HEK293T (cell line): ENCODE measurements around the gene TAGLN2.

ENCODE experiments used
- BHLHE40 ChIP-seq: fragments of 450-650 bp; IDR thresholded peaks from 2 replicates; pipeline ENCODE4 v1.6.1; 2016; ENCODE audit warnings: mild to moderate bottlenecking, moderate library complexity, borderline replicate concordance
- CTBP1 ChIP-seq: fragments of 450-650 bp; IDR thresholded peaks from 2 replicates; pipeline ENCODE4 v1.6.1; 2016; ENCODE audit warnings: borderline replicate concordance
- ELF4 ChIP-seq: fragments of 450-650 bp; IDR thresholded peaks from 2 replicates; pipeline ENCODE4 v1.6.1; 2017; ENCODE audit warnings: antibody characterized with exemption
- FOXA1 ChIP-seq: fragments of 450-650 bp; IDR thresholded peaks from 2 replicates; pipeline ENCODE4 v1.6.1; 2016; ENCODE audit warnings: mild to moderate bottlenecking
- FOXK2 ChIP-seq: fragments of 450-650 bp; IDR thresholded peaks from 2 replicates; pipeline ENCODE4 v1.6.1; 2016; ENCODE audit warnings: mild to moderate bottlenecking
- FOXM1 ChIP-seq: fragments of 450-650 bp; IDR thresholded peaks from 2 replicates; pipeline ENCODE4 v1.6.1; 2017; ENCODE audit warnings: mild to moderate bottlenecking, borderline replicate concordance
- NFRKB ChIP-seq: fragments of 450-650 bp; IDR thresholded peaks from 2 replicates; pipeline ENCODE4 v1.6.1; 2016; ENCODE audit warnings: mild to moderate bottlenecking, moderate library complexity
- SP1 ChIP-seq: fragments of 450-650 bp; IDR thresholded peaks from 2 replicates; pipeline ENCODE4 v1.6.1; 2017
- SUZ12 ChIP-seq: fragments of 450-650 bp; IDR thresholded peaks from 2 replicates; pipeline ENCODE4 v1.6.1; 2016; ENCODE audit warnings: mild to moderate bottlenecking
- TARDBP ChIP-seq: fragments of 450-650 bp; IDR thresholded peaks from 2 replicates; pipeline ENCODE4 v1.6.1; 2016
- ZNF384 ChIP-seq: fragments of 450-650 bp; IDR thresholded peaks from 2 replicates; pipeline ENCODE4 v1.6.1; 2016
- TF ChIP-seq, protein P1 (sequence below): fragments of 450-650 bp; IDR thresholded peaks from 2 replicates; pipeline ENCODE4 v1.6.1; 2016

DNA sequence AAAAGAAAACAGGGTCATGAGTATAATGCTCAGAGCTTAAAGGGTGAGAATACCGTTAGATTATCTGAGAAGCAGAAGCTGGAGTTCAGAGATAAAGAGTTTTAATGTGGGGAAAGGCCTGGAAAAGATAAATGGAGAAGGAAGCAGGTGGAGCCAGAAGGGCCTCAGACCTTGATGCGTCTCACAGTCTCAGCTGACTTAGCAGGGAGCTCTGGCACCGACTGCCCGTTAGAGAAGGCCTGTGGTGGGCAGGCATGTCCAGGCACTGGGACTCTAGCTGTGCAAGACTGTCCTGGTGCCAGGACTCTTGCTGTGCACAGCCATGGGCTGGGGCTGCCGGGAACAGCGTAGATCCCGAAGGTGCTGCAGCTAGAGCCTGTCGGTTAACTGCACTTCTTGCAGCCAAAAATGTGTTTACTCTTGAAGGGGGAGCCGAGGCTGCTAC, 32.5 kb upstream of the TAGLN2 start:
- TF ChIP-seq SP1 (no peak), ZNF384 (no peak), FOXA1 (no peak), NFRKB (no peak), FOXM1 (no peak), ELF4 (no peak), BHLHE40 (no peak), FOXK2 (no peak), CTBP1 (no peak), SUZ12 (no peak), TARDBP (no peak)
- TF ChIP-seq, protein P1, sequence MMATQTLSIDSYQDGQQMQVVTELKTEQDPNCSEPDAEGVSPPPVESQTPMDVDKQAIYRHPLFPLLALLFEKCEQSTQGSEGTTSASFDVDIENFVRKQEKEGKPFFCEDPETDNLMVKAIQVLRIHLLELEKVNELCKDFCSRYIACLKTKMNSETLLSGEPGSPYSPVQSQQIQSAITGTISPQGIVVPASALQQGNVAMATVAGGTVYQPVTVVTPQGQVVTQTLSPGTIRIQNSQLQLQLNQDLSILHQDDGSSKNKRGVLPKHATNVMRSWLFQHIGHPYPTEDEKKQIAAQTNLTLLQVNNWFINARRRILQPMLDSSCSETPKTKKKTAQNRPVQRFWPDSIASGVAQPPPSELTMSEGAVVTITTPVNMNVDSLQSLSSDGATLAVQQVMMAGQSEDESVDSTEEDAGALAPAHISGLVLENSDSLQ = no peak
